Astrocyte (in vitro differentiated cells and primary cell): ENCODE results near the gene ANKH. TPM values are rescaled to one million over a fixed set of nuclear protein-coding genes. Genes with fewer than 3 reads are reported as not detected.

ENCODE experiments used
- DNase-seq: peaks from one replicate; pipeline ENCODE4 v3.0.0-alpha.2; 2010; ENCODE audit warnings: low read depth
- FAIRE-seq: peaks from 2 replicates; lab custom pipeline; 2011; peaks lifted over from hg19 to GRCh38; lab: Jason Lieb, UNC
- H2AFZ ChIP-seq: 2 replicates; pipeline ENCODE4 v1.6.0; 2012; ENCODE audit warnings: low read depth, low read length, inconsistent platforms
- H3K27ac ChIP-seq: 2 replicates; pipeline ENCODE4 v1.5.1; 2011; ENCODE audit warnings: low read depth, low read length, inconsistent platforms
- H3K27me3 ChIP-seq: 2 replicates; pipeline ENCODE4 v1.6.0; 2011; ENCODE audit warnings: low read length, inconsistent platforms; ENCODE audit not compliant: insufficient read depth
- H3K36me3 ChIP-seq: 2 replicates; pipeline ENCODE4 v1.5.1; 2011; ENCODE audit warnings: low read length, inconsistent platforms; ENCODE audit not compliant: insufficient read depth
- H3K4me1 ChIP-seq: 2 replicates; pipeline ENCODE4 v1.5.1; 2011; ENCODE audit warnings: low read length, inconsistent platforms; ENCODE audit not compliant: insufficient read depth
- H3K4me2 ChIP-seq: 2 replicates; pipeline ENCODE4 v1.6.0; 2012; ENCODE audit warnings: low read length, inconsistent platforms
- H3K4me3 ChIP-seq: 2 replicates; pipeline ENCODE4 v1.5.1; 2011; ENCODE audit warnings: low read depth, mild to moderate bottlenecking, low read length, inconsistent platforms; ENCODE audit not compliant: insufficient read depth
- H3K79me2 ChIP-seq: 2 replicates; pipeline ENCODE4 v1.6.0; 2012; ENCODE audit warnings: mild to moderate bottlenecking, low read length, inconsistent platforms; ENCODE audit not compliant: insufficient read depth
- H3K9ac ChIP-seq: 2 replicates; pipeline ENCODE4 v1.6.0; 2012; ENCODE audit warnings: mild to moderate bottlenecking, low read length, inconsistent platforms
- H3K9me3 ChIP-seq: 2 replicates; pipeline ENCODE4 v1.5.1; 2012; ENCODE audit warnings: low read depth, mild to moderate bottlenecking, low read length, inconsistent platforms; ENCODE audit not compliant: insufficient read depth
- H4K20me1 ChIP-seq: 2 replicates; pipeline ENCODE4 v1.6.0; 2012; ENCODE audit warnings: low read length, inconsistent platforms; ENCODE audit not compliant: insufficient read depth
- H3K27ac Mint-ChIP-seq: one replicate; pipeline ENCODE4 v1.8.0; 2021; ENCODE audit warnings: mild to moderate bottlenecking, mixed read lengths; ENCODE audit not compliant: unreplicated experiment
- H3K27me3 Mint-ChIP-seq: one replicate; pipeline ENCODE4 v1.8.0; 2021; ENCODE audit warnings: low read depth, mixed read lengths; ENCODE audit not compliant: unreplicated experiment
- H3K36me3 Mint-ChIP-seq: one replicate; pipeline ENCODE4 v1.8.0; 2021; ENCODE audit warnings: low read depth, mixed read lengths; ENCODE audit not compliant: unreplicated experiment
- H3K4me1 Mint-ChIP-seq: one replicate; pipeline ENCODE4 v1.8.0; 2021; ENCODE audit warnings: low read depth, mixed read lengths; ENCODE audit not compliant: unreplicated experiment
- H3K4me3 Mint-ChIP-seq: one replicate; pipeline ENCODE4 v1.8.0; 2021; ENCODE audit warnings: mild to moderate bottlenecking, moderate library complexity, mixed read lengths; ENCODE audit not compliant: unreplicated experiment
- H3K9me3 Mint-ChIP-seq: one replicate; pipeline ENCODE4 v1.8.0; 2021; ENCODE audit warnings: mild to moderate bottlenecking, mixed read lengths; ENCODE audit not compliant: unreplicated experiment
- EZH2 ChIP-seq: IDR thresholded peaks from 2 replicates; pipeline ENCODE4 v1.6.1; 2012; ENCODE audit warnings: mild to moderate bottlenecking, low read length, inconsistent platforms; ENCODE audit not compliant: insufficient read depth
- total RNA-seq: library from RNA; stranded (reverse); gene quantifications from 2 replicates; pipeline ENCODE4 v1.2.1, GENCODE V29; 2021
- TF ChIP-seq, protein P1 (sequence below): IDR thresholded peaks from 2 replicates; pipeline ENCODE4 v1.5.1; 2011; ENCODE audit warnings: low read depth, mild to moderate bottlenecking, inconsistent platforms, low read length, moderate library complexity; ENCODE audit not compliant: insufficient read depth

ANKH gene
- total RNA-seq, 1 donor from 2014 or later: 15.8 TPM

DNA sequence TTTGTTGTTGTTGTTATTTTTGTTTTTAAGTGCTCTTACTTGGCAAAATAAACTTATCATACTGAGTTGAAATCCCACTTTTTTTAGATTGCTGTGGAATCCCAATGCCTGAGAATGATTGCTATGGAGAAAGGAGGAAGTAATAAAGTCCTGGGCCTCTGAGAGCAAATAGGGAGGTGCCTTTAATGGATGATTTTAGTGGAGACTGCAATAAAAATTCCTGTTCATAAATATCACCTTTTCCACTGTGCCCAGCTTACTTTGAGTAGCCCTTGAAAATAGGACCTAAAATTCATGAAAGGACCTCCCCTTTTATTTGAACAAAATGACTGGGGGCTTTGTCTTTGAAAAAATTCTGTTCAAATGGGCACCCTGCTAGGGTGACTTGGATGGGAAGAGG lies 21.8 kb upstream of the ANKH start:
- no peak overlapping the region for H3K9ac ChIP-seq
- H3K4me1 ChIP-seq: no peaks in the 10 kb centered on the region
- Mint-ChIP-seq H3K36me3 (no peaks in the 10 kb centered on the region), H3K27me3 (peaks cover 23% of the 10 kb centered on the region), H3K9me3 (no peaks in the 10 kb centered on the region), H3K4me1 (no peaks in the 10 kb centered on the region), H3K4me3 (no peak overlapping the region), H3K27ac (no peak overlapping the region)
- no peak overlapping the region for H2AFZ ChIP-seq
- H4K20me1 ChIP-seq: no peaks in the 10 kb centered on the region
- TF ChIP-seq, protein P1, sequence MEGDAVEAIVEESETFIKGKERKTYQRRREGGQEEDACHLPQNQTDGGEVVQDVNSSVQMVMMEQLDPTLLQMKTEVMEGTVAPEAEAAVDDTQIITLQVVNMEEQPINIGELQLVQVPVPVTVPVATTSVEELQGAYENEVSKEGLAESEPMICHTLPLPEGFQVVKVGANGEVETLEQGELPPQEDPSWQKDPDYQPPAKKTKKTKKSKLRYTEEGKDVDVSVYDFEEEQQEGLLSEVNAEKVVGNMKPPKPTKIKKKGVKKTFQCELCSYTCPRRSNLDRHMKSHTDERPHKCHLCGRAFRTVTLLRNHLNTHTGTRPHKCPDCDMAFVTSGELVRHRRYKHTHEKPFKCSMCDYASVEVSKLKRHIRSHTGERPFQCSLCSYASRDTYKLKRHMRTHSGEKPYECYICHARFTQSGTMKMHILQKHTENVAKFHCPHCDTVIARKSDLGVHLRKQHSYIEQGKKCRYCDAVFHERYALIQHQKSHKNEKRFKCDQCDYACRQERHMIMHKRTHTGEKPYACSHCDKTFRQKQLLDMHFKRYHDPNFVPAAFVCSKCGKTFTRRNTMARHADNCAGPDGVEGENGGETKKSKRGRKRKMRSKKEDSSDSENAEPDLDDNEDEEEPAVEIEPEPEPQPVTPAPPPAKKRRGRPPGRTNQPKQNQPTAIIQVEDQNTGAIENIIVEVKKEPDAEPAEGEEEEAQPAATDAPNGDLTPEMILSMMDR: no peak
- TF ChIP-seq EZH2: no peak
- H3K27ac ChIP-seq: no peak overlapping the region
- no peak overlapping the region for H3K4me2 ChIP-seq
- H3K79me2 ChIP-seq: no peaks in the 10 kb centered on the region
- DNase-seq: no peak
- FAIRE-seq: no peak
- no peak overlapping the region for H3K4me3 ChIP-seq
- peaks cover 2% of the 10 kb centered on the region for H3K27me3 ChIP-seq
- H3K9me3 ChIP-seq: no peaks in the 10 kb centered on the region
- H3K36me3 ChIP-seq: no peaks in the 10 kb centered on the region

DNA sequence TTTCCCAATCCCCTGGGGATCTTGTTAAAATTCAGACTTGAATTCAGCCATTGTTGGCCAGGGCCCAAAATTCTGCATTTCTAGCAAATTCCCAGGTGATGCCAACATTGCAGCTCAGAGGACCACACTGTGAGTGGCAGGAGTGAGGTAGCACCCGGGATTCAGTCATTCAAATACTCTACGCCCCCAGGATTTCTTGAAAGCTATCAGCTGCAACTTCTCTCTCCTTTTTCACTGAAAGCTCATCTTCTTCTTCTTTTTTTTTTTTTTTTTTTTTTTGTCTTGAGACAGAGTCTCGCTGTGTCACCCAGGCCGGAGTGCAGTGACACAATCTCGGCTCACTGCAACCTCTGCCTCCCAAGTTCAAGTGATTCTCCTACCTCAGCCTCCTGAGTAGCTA lies 19.3 kb upstream of the ANKH start:
- Histone ChIP-seq H3K27me3 (no peaks in the 10 kb centered on the region), H2AFZ (no peak overlapping the region), H3K9me3 (no peaks in the 10 kb centered on the region), H3K27ac (no peak overlapping the region), H3K9ac (no peak overlapping the region), H3K4me3 (no peak overlapping the region), H3K4me2 (no peak overlapping the region), H3K4me1 (no peaks in the 10 kb centered on the region), H4K20me1 (no peaks in the 10 kb centered on the region), H3K36me3 (no peaks in the 10 kb centered on the region), H3K79me2 (no peaks in the 10 kb centered on the region)
- H3K27me3 Mint-ChIP-seq: peaks cover 19% of the 10 kb centered on the region
- no peak for DNase-seq
- no peak for FAIRE-seq
- no peaks in the 10 kb centered on the region for H3K4me1 Mint-ChIP-seq
- no peaks in the 10 kb centered on the region for H3K36me3 Mint-ChIP-seq
- H3K9me3 Mint-ChIP-seq: no peaks in the 10 kb centered on the region
- H3K27ac Mint-ChIP-seq: no peak overlapping the region
- no peak overlapping the region for H3K4me3 Mint-ChIP-seq
- TF ChIP-seq EZH2: no peak
- TF ChIP-seq, protein P1: no peak

DNA sequence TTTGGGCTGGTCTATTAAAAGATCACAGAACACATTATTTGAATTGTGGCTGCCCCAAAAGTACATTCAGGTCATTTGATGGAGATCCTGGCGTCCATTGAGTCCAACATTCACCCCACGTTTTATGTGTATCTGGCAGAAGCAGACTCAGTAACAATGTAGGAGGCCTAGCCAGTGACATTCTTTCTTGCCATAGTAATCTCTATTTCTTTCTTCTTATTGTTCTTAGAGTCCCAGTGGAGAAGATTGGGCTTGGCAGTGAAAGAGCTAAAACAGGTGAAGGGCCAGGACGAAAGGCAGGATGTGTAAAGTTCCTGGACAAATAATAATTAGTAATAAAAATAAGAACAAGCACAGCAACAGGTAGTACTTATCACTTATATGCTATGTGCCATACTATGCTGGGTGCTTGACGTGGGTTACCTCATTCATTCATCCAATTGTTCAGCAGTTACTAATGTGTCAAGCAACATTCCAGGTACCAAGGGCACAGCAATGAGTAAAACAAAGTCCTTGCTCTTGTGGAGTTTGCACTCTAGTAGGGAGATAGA lies 12.6 kb upstream of the ANKH start:
- Histone ChIP-seq H3K79me2 (no peaks in the 10 kb centered on the region), H3K27me3 (no peaks in the 10 kb centered on the region), H3K36me3 (no peaks in the 10 kb centered on the region), H3K4me1 (no peaks in the 10 kb centered on the region), H3K9me3 (no peaks in the 10 kb centered on the region), H3K4me3 (no peak overlapping the region), H3K4me2 (no peak overlapping the region), H3K9ac (no peak overlapping the region), H3K27ac (no peak overlapping the region), H4K20me1 (no peaks in the 10 kb centered on the region), H2AFZ (no peak overlapping the region)
- FAIRE-seq: no peak
- Mint-ChIP-seq H3K27ac (no peak overlapping the region), H3K4me1 (peaks cover 12% of the 10 kb centered on the region), H3K9me3 (peaks cover 6% of the 10 kb centered on the region), H3K36me3 (no peaks in the 10 kb centered on the region), H3K4me3 (no peak overlapping the region), H3K27me3 (peaks cover 13% of the 10 kb centered on the region)
- TF ChIP-seq EZH2: no peak
- TF ChIP-seq, protein P1: no peak
- DNase-seq: no peak
